Measurements from ENCODE around the gene CFH.

DNA sequence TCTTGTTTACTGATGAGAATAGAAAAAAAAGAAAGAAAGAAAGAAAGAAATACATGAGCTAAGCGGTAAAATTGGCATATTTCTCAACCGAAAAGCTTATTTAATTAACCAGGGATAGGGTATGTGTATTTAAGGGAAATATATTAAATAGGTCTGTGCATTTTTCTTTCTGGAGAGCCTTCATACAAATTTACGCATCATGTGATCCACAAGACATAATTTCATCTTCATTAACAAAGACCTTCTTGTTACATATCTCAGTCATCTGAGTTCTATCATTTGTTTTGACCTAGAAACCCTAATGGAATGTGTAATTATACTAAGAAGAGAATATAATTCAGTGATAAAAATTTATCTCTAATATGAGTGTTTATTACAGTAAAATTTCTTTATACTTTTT, 37.2 kb downstream of the CFH start:
- TF ChIP-seq, protein P1, sequence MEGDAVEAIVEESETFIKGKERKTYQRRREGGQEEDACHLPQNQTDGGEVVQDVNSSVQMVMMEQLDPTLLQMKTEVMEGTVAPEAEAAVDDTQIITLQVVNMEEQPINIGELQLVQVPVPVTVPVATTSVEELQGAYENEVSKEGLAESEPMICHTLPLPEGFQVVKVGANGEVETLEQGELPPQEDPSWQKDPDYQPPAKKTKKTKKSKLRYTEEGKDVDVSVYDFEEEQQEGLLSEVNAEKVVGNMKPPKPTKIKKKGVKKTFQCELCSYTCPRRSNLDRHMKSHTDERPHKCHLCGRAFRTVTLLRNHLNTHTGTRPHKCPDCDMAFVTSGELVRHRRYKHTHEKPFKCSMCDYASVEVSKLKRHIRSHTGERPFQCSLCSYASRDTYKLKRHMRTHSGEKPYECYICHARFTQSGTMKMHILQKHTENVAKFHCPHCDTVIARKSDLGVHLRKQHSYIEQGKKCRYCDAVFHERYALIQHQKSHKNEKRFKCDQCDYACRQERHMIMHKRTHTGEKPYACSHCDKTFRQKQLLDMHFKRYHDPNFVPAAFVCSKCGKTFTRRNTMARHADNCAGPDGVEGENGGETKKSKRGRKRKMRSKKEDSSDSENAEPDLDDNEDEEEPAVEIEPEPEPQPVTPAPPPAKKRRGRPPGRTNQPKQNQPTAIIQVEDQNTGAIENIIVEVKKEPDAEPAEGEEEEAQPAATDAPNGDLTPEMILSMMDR (IDR thresholded peaks at IDR 0.05), result no peak
- no peak for TF ChIP-seq POLR2AphosphoS5 (IDR thresholded peaks at IDR 0.05)

Data from prostate gland (tissue), 2 donors.